ENCODE results near the gene KRT9. TPM values are rescaled to one million over a fixed set of nuclear protein-coding genes. Genes with fewer than 3 reads are reported as not detected.
"Not testable (repeated sequence)": the region's sequence is repeated elsewhere in the genome, so short reads cannot be mapped to it uniquely, and the experiment has no call there.

The KRT9 gene
- total RNA-seq, 2 donors from 2014 or later: not detected

- DNase-seq (ENCODE audit: low spot score): peak; percentile 25
- intact Hi-C loops (cut with DNase I): no loop called here
These were observed 9.7 kb upstream of the KRT9 start for GRCh38 chr17:41581366-41582060.

GRCh38 chr17:41580687-41581365 is 9.0 kb upstream of the KRT9 start:
- intact Hi-C loops (cut with DNase I): no loop called here
- no peak for DNase-seq (ENCODE audit: low spot score)

- intact Hi-C loops (cut with DNase I): no loop called here
- DNase-seq (ENCODE audit: low spot score): no peak
These were observed 8.4 kb upstream of the KRT9 start for GRCh38 chr17:41580244-41580575.

GRCh38 chr17:41579484-41580243 is 7.8 kb upstream of the KRT9 start:
- intact Hi-C loops (cut with DNase I): no loop called here
- DNase-seq (ENCODE audit: low spot score): peak; percentile 93

- intact Hi-C loops (cut with DNase I): no loop called here
- DNase-seq (ENCODE audit: low spot score): peak; percentile 66
These were observed 7.1 kb upstream of the KRT9 start for GRCh38 chr17:41578971-41579370.

GRCh38 chr17:41578538-41578937 is 6.7 kb upstream of the KRT9 start:
- intact Hi-C loops (cut with DNase I): no loop called here
- DNase-seq (ENCODE audit: low spot score): no peak

- intact Hi-C loops (cut with DNase I): not testable (repeated sequence)
- peak; percentile 29 for DNase-seq (ENCODE audit: low spot score)
These were observed 4.9 kb upstream of the KRT9 start for GRCh38 chr17:41576740-41577139.

GRCh38 chr17:41575336-41575735 is 3.5 kb upstream of the KRT9 start:
- no peak for DNase-seq (ENCODE audit: low spot score)
- intact Hi-C loops (cut with DNase I): no loop called here

GRCh38 chr17:41567317-41567716 is 4.5 kb downstream of the KRT9 start:
- peak; percentile 1 for DNase-seq (ENCODE audit: low spot score)
- intact Hi-C loops (cut with DNase I): loop anchor here in 1 of 2 donors (10.0 kb wide), 1 partner anchor 87 kb away; no protein-coding TSS in a partner anchor

GRCh38 chr17:41565338-41565737 is 6.5 kb downstream of the KRT9 start:
- no peak for DNase-seq (ENCODE audit: low spot score)
- intact Hi-C loops (cut with DNase I): loop anchor here in 1 of 2 donors (10.0 kb wide), 1 partner anchor 89 kb away; no protein-coding TSS in a partner anchor

- intact Hi-C loops (cut with DNase I): loop anchor here in 1 of 2 donors (10.0 kb wide), 1 partner anchor 91 kb away; no protein-coding TSS in a partner anchor
- DNase-seq (ENCODE audit: low spot score): no peak
These were observed 8.2 kb downstream of the KRT9 start for GRCh38 chr17:41563607-41564170.

GRCh38 chr17:41561554-41561953 is 10.3 kb downstream of the KRT9 start:
- intact Hi-C loops (cut with DNase I): loop anchor here in 1 of 2 donors (10.0 kb wide), 1 partner anchor 93 kb away; no protein-coding TSS in a partner anchor
- peak; percentile 28 for DNase-seq (ENCODE audit: low spot score)

GRCh38 chr17:41559548-41559947 is 12.3 kb downstream of the KRT9 start:
- intact Hi-C loops (cut with DNase I): no loop called here
- DNase-seq (ENCODE audit: low spot score): no peak

GRCh38 chr17:41556931-41557330 is 14.9 kb downstream of the KRT9 start:
- DNase-seq (ENCODE audit: low spot score): peak; percentile 50
- intact Hi-C loops (cut with DNase I): no loop called here

GRCh38 chr17:41556306-41556705 is 15.6 kb downstream of the KRT9 start:
- intact Hi-C loops (cut with DNase I): no loop called here
- DNase-seq (ENCODE audit: low spot score): peak; percentile 36

GRCh38 chr17:41555105-41555887 is 16.6 kb downstream of the KRT9 start:
- intact Hi-C loops (cut with DNase I): no loop called here
- DNase-seq (ENCODE audit: low spot score): no peak

GRCh38 chr17:41553987-41554680 is 17.7 kb downstream of the KRT9 start:
- intact Hi-C loops (cut with DNase I): loop anchor here in 1 of 2 donors (5.0 kb wide), 1 partner anchor 93 kb away; no protein-coding TSS in a partner anchor
- peak; percentile 55 for DNase-seq (ENCODE audit: low spot score)

GRCh38 chr17:41553176-41553575 is 18.7 kb downstream of the KRT9 start:
- peak; percentile 22 for DNase-seq (ENCODE audit: low spot score)
- intact Hi-C loops (cut with DNase I): loop anchor here in 1 of 2 donors (5.0 kb wide), 1 partner anchor 94 kb away; no protein-coding TSS in a partner anchor

All from posterior vena cava (tissue), 2 donors.